HG03095 (cell line): ENCODE data around the gene BLNK.

Experiments used
- ATAC-seq: cut with Tn5 transposase; IDR thresholded peaks from one replicate; pipeline ENCODE4 v1.9.1; 2021; ENCODE audit warnings: moderate library complexity; ENCODE audit not compliant: unreplicated experiment

Gene BLNK

DNA sequence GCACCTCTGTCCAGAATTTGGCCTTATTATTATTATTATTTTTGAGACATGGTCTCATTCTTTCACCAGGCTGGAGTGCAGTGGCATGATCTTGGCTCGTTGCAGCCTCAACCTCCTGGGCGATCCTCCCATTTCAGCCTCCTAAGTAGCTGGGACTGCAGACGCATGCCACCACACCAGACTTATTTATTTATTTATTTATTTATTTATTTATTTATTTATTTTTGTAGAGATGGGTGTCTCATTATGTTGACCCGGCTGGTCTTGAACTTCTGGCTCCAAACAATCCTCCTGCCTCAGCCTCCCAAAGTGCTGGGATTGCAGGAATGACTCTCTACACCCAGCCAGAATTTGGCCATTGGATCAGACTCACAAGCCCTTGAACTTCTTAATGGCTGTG is 6.4 kb downstream of the BLNK start:
- ATAC-seq, result no peak

- ATAC-seq, result no peak
Measured at GRCh38 chr10:96263669-96264068, 7.7 kb downstream of the BLNK start.

GRCh38 chr10:96263176-96263575 is 8.2 kb downstream of the BLNK start:
- no peak for ATAC-seq

GRCh38 chr10:96261930-96262329 is 9.4 kb downstream of the BLNK start:
- ATAC-seq, result no peak

DNA sequence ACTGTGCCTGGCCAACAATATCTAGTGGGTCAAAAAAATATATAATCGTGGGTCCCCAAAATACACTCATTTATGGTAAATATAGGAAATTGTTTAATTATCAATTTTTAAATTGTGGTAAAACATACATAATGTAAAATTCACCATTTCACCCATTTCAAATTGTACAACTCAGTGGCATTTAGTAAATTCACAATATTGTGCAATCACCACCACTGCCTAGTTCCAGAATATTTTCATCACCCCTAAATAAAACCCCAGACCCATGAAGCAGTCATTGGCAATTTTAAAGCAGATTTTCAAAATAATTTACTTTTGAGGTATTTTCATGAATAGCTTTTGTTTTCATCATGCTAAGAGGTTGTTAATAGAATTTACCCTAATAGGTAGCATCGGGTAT is 10.2 kb downstream of the BLNK start:
- no peak for ATAC-seq

- ATAC-seq, result no peak
Measured at GRCh38 chr10:96260014-96260413, 11.4 kb downstream of the BLNK start.

- ATAC-seq, result no peak
Measured at GRCh38 chr10:96259150-96259549, 12.2 kb downstream of the BLNK start.

DNA sequence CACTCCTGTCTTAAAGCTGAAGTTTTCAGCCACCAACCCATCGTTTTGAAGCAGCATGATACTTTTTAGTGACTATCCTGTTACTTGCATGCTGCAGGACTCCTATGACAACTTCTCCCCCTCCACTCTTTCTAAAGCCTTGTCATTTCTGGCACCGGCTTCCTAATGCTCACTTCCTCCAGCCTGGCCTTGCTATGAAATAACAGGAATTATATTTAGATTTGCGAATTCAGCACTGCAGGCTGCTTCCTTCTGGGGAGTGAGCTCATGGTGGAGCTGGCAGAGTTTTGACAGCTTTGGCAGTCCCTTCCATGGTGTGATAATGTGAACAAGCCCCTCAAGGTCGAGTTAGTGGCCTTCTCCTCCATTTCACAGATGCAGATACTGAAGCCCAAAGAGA is 13.4 kb downstream of the BLNK start:
- ATAC-seq, result no peak

DNA sequence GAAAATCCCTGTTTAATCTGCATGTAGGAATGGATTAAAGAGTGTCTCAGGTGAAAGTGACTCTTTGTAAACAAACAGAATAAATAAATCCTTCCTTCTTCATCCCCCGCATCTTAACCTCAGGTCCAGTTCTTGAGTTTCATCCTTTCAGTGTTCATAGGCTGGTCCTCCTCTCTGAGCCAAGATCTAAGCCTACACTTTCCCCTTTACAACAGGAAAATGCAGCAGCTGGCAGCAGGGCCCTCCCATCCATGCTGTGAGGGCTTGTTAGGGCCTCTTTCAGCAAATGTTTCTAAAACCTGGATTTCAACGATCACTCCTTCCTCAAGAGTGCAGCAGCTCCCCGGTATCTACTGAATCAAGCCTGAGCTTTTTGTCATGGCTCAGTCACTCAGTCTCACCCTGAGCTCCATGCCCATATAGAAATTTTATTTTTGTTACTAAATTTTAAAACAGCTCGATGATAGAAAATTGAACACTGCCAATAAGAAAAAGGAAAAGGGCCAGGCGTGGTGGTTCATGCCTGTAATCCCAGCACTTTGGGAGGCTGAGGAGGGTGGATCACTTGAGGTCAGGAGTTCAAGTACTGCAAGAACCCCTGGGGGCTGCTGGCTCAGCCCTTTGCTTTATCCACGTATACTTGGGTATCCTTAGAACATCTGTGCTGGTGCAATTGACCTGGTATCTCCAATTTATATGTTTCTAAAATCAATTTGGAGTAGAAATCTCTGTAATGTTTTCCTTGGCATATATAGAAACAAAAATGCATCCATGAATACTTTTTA is 15.6 kb downstream of the BLNK start:
- no peak for ATAC-seq

DNA sequence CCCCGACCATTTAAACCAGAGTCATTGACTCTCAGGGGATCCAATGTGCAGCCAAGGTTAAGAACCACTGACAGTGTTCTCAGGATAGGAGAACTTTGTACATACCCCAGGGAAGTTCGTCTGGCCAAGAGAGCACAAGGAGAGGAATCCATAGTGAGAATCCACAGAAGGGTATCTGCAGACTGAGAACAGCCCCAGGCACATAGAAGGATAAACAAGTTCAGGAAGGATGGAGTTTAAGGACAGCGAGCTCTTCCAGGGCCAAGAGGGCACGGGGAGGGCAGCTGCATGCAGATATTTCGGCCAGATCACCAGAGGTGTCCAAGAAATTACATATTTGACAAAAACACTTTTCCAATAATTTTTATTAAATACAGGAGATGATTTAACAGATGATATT is 16.4 kb downstream of the BLNK start:
- ATAC-seq, result no peak

- ATAC-seq, result no peak
Measured at GRCh38 chr10:96252730-96253129, 18.6 kb downstream of the BLNK start.

- no peak for ATAC-seq
Measured at GRCh38 chr10:96250349-96250748, 21.0 kb downstream of the BLNK start.

- no peak for ATAC-seq
Measured at GRCh38 chr10:96249264-96249663, 22.1 kb downstream of the BLNK start.

- peak; percentile 96 for ATAC-seq
Measured at GRCh38 chr10:96244354-96244753, 27.0 kb downstream of the BLNK start.

- ATAC-seq, result no peak
Measured at GRCh38 chr10:96243296-96243695, 28.1 kb downstream of the BLNK start.

GRCh38 chr10:96242822-96243221 is 28.5 kb downstream of the BLNK start:
- ATAC-seq, result no peak

DNA sequence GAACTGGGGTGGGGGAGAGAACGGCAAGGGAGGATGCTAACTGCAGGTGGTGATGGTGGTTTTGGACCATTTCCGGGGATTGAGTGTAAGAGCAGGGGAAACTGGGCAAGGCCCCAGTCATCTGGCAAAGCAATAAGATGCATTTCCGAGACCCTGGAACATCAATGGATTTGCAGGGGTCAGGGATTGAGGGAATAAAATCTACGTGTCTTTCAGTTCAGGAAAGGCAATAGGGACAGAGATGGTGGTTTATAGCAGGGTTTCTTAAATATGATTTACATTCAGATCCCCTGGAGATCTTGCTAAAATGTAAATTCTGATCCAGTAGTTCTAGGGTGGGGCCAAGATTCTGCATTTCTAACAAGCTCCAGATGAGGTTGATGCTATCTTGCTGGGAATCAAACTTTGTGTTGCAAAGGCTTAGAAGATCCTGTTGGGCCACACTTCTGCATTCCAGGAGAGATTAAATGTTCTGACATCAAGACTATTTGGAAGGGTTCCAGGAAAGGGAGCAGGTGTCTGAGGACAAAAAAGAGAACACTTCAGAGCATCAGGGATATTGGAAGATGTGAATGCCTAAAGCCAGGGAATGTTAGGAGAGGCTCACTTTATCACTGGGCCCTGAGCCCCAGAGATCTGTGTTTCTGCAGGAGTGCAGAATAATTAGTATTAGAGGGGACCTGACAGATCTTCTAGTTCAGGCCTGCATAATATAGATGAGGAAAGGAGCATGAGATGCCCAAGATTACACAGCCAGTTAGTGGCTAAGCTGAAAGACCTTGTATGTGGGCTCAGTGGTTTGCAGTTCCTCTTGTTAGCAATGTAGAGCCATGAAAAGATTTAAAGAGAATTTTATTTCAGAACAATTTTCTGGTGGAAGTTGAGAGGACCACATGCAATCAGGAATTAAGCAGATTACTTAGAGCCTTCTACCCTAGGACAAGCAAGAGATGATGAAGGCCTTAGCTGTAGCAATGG is 32.4 kb downstream of the BLNK start:
- no peak for ATAC-seq

DNA sequence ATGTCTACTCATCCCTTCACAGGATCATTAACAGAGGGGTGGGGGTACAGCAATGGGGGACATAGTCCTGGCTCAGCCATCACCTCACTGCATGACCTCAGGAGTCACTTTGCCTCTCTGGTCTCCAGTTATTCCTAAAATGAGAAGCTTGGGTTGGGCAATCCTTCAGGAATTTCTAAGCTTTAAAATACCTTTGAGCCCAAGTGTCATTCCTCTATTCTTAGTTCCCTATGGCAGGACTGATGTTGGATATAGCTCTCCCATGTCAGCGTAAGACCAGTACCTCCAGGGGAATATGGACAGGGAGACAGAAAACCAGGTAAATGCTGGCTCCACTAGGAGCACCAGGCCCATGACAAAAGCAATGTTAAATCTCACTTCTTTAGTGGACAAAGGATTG is 34.5 kb downstream of the BLNK start:
- ATAC-seq, result no peak

- no peak for ATAC-seq
Measured at GRCh38 chr10:96236090-96236478, 35.3 kb downstream of the BLNK start.

DNA sequence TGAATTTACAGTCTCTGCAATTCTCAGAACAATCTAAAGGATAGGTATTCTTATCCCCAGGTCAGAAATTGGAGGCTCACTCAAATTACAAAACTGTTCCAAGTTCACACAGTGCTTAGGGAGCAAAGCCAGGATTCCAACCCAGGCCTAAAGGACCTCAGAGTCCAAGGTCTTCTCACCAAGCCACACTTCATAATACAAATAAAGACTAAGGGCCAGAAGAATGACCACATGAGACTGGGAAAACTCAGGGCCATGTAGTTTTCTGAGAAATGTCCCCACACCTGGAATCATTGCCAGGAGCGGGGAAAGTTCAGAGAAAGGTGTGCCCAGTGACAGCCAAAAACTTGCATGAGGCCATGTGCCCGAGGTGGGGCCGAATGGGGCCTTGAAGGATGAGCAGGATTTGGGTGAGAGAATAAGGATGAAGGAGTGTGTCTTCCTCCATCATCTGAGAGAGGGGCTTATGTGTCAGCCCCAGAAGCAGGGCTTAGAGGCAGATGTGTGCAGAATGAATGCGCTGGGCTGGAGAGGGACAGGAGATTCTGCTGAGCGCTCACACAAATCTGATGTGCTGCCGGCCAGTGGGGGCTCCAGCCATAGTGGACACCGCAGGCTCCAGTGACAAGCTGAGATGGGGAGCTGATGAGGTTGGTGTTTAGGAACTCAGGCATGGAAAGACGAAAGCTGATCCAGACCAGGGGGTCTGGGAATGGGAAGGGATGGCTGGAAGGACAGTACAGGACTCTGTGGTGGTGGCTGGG is 35.9 kb downstream of the BLNK start:
- no peak for ATAC-seq

DNA sequence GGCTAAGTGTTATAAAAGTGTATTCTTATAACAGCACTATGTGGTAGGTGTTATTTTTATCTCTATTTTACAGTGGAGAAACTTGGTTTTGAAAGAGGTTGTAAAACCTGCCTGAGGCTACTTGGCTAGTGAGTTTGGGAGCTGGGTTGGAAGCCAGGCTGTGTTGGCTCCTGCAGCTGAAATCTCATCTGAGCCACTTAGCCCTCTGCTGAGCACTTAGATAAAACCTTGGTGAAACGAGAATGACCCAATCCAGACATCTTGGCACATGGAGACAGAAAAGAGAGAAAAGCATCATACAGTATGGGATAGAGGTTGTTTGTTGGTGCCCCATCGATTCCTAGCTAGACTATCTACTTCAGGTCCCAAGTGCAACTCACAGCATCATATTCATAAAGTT is 37.4 kb downstream of the BLNK start:
- no peak for ATAC-seq
